HG02571 (cell line): ENCODE results near the gene ZNF134.

Experiments
- ATAC-seq: cut with Tn5 transposase; IDR thresholded peaks from one replicate; pipeline ENCODE4 v1.9.1; 2021; ENCODE audit warnings: mild to moderate bottlenecking, moderate library complexity; ENCODE audit not compliant: unreplicated experiment

Gene ZNF134

GRCh38 chr19:57637379-57637778 is 23.3 kb downstream of the ZNF134 start:
- no peak for ATAC-seq

- ATAC-seq = no peak
Measured at GRCh38 chr19:57641715-57642234, 27.7 kb downstream of the ZNF134 start.

DNA sequence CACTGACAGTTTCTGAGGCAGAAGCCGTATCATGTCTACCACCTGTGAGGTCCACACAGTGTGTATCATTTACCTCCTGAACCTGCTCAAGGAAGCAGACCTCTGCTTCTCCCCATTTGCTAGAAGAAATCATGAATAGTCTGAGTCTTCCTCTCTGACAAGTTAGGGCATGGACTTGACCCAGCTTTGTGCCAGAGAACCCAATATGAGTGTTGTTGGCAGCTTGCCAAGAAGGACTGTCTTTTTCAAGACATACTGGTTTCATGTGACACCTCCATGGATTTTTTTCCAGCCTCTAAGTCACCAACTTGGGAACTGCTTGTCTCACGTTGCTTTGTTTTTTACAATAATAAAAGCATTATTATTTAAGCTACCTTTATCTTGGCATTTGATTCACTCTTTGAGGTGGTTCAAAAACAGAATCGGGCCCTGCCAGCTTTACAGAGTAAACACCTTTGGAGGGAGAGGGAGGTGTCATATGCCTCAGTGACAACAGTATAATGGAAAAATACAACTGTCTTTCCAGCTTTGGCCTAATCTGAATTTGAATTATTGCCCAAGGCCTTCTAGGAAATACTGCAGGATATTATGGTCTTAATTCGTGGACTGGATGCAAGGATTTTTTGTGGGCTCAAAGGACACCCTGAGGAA is 28.5 kb downstream of the ZNF134 start:
- ATAC-seq = no peak

DNA sequence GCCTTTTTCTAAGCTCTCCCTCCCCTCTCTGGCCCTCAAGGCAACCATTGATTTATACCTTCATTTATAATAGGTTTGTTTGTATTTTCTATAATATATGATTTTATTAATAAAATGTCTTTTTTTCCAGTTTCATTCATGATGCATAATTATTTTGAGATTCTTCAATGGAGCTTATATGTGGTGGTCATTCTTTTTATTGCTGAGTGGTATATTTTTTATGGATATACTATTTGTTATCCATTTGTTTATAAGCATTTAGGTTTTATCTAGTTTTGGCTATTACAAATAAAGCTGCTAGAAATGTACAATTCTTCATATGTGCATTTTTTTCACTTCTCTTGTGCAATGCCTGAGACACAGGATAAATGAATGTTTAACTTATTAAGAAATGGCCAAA is 29.7 kb downstream of the ZNF134 start:
- no peak for ATAC-seq

GRCh38 chr19:57648331-57649003 is 34.4 kb downstream of the ZNF134 start:
- ATAC-seq = no peak

- no peak for ATAC-seq
Measured at GRCh38 chr19:57651654-57651996, 37.6 kb downstream of the ZNF134 start.

- ATAC-seq = no peak
Measured at GRCh38 chr19:57653689-57654088, 39.6 kb downstream of the ZNF134 start.

GRCh38 chr19:57655443-57655842 is 41.4 kb downstream of the ZNF134 start:
- no peak for ATAC-seq

DNA sequence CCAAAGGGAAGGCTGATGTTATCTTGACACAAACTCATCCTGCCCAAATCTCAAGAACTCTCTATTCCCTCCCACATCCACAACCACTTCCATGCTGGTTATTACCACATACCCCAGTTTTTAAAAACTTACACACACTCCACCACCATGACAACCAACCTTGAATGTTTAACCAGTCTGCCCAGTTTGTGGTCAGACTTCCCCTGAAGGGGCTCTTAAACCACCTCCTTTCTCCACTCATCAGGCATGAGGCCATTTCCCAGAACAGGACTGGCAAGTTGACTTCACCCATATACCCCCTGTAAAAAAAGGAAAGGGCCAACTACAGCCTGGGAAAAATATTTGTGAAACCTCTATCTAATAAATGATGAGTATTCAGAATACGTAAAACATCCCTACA is 42.3 kb downstream of the ZNF134 start:
- no peak for ATAC-seq

DNA sequence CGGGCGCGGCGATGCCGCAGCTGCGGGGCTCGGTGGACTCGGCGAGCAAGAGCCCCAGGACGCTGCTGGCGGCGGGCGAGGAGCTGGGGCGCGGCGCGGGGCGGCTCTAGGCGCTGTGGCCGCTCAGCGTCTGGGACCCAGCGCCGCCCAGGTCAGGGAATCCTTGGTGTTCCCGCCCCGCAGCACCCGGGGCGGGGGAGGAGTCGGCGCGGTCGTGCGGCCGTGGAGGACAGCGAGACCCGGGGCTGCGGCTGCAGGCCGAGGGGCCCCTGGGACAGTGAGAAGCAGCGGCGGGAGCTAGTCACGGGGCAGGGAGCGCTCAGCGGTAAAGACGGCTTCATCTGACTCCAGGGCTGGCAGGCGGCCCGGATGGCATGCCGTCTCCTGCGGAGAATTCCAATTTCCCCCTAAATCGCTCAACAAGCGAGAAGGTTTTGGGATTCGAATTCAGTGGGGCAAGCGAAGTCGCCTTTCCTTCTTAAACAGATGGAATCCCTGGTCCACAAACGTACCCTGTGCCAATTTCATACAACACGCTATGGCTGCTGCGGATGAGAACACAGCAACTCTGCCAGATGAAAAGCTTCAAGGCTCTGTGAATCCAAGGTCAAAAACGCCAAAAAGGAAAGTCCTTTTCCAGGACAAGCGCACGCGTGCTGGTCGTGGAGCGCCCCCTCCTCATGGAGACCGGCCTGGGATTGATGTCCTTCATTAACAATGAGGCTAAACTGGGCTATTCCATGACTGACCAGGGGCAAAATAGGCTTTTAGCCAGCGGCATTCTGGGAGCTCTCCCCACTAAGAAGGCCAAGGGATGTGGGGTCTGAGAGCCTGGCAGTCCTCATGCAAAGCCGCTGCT is 50.5 kb downstream of the ZNF134 start:
- no peak for ATAC-seq

- ATAC-seq = no peak
Measured at GRCh38 chr19:57665261-57665806, 51.3 kb downstream of the ZNF134 start.

GRCh38 chr19:57667228-57667627 is 53.2 kb downstream of the ZNF134 start:
- ATAC-seq = no peak

DNA sequence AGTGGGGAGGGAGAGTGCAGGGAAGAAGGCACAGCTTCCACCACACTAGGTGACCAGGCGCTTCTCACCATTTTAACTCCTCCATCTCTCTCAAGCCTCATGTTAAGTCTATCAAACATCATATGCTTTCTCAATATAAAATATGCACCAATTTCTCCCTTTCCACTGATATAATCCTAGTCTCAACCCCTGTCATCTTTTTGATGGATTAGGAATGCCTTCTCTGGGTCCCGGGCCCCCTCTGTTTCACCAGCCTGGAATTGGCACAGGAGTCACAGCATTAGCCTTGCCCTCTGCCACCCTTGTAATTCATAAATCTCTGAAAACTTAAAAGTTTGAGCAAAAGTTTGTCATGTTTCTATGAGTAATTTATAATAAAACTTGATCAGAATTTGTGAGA is 54.6 kb downstream of the ZNF134 start, which contains the start of gene ZSCAN4:
TSS of gene ZSCAN4 (plus strand) at position 301 of the 400 bp plus-strand sequence. CDS start 7,211 bp downstream, outside the sequence.
- no peak for ATAC-seq

GRCh38 chr19:57671124-57671895 is 57.3 kb downstream of the ZNF134 start:
- no peak for ATAC-seq

GRCh38 chr19:57672466-57672865 is 58.4 kb downstream of the ZNF134 start:
- no peak for ATAC-seq
